Esophagus muscularis mucosa (tissue), 4 donors: ENCODE results near the gene ZNF845. TPM values are rescaled to one million over a fixed set of nuclear protein-coding genes. Genes with fewer than 3 reads are reported as not detected.

Experiments used
- DNase-seq: peaks from one replicate; pipeline ENCODE4 v3.0.0-alpha.2; 2017; ENCODE audit errors: extremely low spot score
- H3K27ac ChIP-seq, 4 donors: fragments of 200-600 bp; sonication (generic); replicated peaks in 1 of 4; 1 replicate in 3 of 4; 2 replicates in 1 of 4; pipeline ENCODE4 v1.5.1; 2016 to 2019; ENCODE audit warnings: mild to moderate bottlenecking in 1 of 4
- H3K27me3 ChIP-seq, 4 donors: fragments of 200-600 bp; sonication (generic); one replicate each; pipeline versions ENCODE4 v1.5.1 to v1.6.0; 2016 to 2019
- H3K36me3 ChIP-seq, 4 donors: fragments of 200-600 bp; sonication (generic); one replicate each; pipeline ENCODE4 v1.5.1; 2016 to 2019
- H3K4me1 ChIP-seq, 4 donors: fragments of 200-600 bp; sonication (generic); one replicate each; pipeline ENCODE4 v1.5.1; 2016 to 2019
- H3K4me3 ChIP-seq, 4 donors: fragments of 200-600 bp; sonication (generic); 1 replicate in 2 of 4; 2 replicates in 2 of 4; pipeline ENCODE4 v1.5.1; 2016 to 2019; ENCODE audit warnings: mild to moderate bottlenecking in 4 of 4, moderate library complexity in 1 of 4
- H3K9me3 ChIP-seq, 4 donors: fragments of 200-600 bp; sonication (generic); 1 replicate in 3 of 4; 2 replicates in 1 of 4; pipeline ENCODE4 v1.5.1; 2016 to 2019
- EP300 ChIP-seq: sonication (generic); formaldehyde crosslinking; IDR thresholded peaks from one replicate; pipeline ENCODE4 v1.6.1; 2017; ENCODE audit warnings: antibody characterized with exemption
- POLR2A ChIP-seq: fragments of 450-650 bp; IDR thresholded peaks from one replicate; pipeline ENCODE4 v1.6.1; 2017; ENCODE audit warnings: antibody characterized with exemption, moderate library complexity, mild to moderate bottlenecking, low read depth
- POLR2AphosphoS5 ChIP-seq, 2 donors: sonication (generic); formaldehyde crosslinking; IDR thresholded peaks; one replicate each; pipeline ENCODE4 v1.6.1; 2017; ENCODE audit warnings: antibody characterized with exemption in 2 of 2
- WGBS: methylation state at CpG from one replicate; pipeline ENCODE4 v1.1.5; 2018; 5-methylcytosine and 5-hydroxymethylcytosine counted together
- intact Hi-C: fragments of 100-400 bp; cut with DNase I; formaldehyde crosslinking; loops from one replicate; pipeline ENCODE4 v1.15.1; 2023
- total RNA-seq, 4 donors: library from RNA; depleted of rRNA; stranded (reverse); fragments of >200 nt; gene quantifications; one replicate each; pipeline versions ENCODE4 v1.1.0 to v1.2.1, GENCODE V29; 2016
- TF ChIP-seq, protein P1 (sequence below), 3 experiments: fragments of 200-600 bp in 2 of 3; fragments of 450-650 bp in 1 of 3; sonication (generic) in 2 of 3; IDR thresholded peaks; one replicate each; pipeline ENCODE4 v1.5.1; 2017 to 2019; ENCODE audit warnings: antibody characterized with exemption in 3 of 3, mild to moderate bottlenecking in 2 of 3, moderate library complexity in 1 of 3

The ZNF845 gene
- total RNA-seq, 4 donors from 2014 or later, result 4.4 to 6.2 (median 5.9) TPM

DNA sequence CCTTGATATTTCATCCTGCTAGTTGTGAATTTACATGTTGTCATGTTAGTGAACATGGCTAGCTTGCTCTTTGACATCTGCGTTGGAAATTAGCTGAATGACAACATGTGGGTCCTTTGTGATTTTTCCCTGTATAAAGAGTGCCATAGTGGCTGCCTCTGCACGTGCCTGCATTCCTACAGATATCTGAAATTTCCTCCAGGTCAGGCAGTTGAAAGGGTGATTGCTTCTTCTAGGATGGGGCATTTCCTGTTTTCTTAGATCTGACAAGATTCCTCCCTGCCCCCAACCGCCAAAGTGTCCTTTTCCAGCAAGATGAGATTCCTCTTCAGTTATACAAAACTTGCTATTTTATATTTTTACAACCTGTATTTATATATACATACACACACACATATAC lies 40.7 kb downstream of the ZNF845 start:
- TF ChIP-seq POLR2A (no peak), EP300 (no peak), POLR2AphosphoS5 (IDR thresholded peaks at IDR 0.05) (no peak)
- TF ChIP-seq, protein P1, sequence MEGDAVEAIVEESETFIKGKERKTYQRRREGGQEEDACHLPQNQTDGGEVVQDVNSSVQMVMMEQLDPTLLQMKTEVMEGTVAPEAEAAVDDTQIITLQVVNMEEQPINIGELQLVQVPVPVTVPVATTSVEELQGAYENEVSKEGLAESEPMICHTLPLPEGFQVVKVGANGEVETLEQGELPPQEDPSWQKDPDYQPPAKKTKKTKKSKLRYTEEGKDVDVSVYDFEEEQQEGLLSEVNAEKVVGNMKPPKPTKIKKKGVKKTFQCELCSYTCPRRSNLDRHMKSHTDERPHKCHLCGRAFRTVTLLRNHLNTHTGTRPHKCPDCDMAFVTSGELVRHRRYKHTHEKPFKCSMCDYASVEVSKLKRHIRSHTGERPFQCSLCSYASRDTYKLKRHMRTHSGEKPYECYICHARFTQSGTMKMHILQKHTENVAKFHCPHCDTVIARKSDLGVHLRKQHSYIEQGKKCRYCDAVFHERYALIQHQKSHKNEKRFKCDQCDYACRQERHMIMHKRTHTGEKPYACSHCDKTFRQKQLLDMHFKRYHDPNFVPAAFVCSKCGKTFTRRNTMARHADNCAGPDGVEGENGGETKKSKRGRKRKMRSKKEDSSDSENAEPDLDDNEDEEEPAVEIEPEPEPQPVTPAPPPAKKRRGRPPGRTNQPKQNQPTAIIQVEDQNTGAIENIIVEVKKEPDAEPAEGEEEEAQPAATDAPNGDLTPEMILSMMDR (IDR thresholded peaks at IDR 0.05), result no peak
- 66% methylated on average over 3 of the region's 3 CpGs for WGBS
- H3K36me3 ChIP-seq, result peaks cover 33 to 73% (median 47%) of the 10 kb centered on the region in 4 donors

GRCh38 chr19:53374743-53375142 lies 41.2 kb downstream of the ZNF845 start:
- Histone ChIP-seq H3K9me3 (no peaks in the 10 kb centered on the region), H3K4me3 (no peak overlapping the region), H3K27me3 (no peaks in the 10 kb centered on the region), H3K4me1 (no peaks in the 10 kb centered on the region), H3K27ac (no peak overlapping the region), H3K36me3 (peaks cover 37 to 77% (median 48%) of the 10 kb centered on the region in 4 donors)
- no peak for DNase-seq
- TF ChIP-seq EP300 (no peak), POLR2AphosphoS5 (IDR thresholded peaks at IDR 0.05) (no peak), POLR2A (no peak)
- TF ChIP-seq, protein P1 (IDR thresholded peaks at IDR 0.05), result no peak
- 100% methylated on average over 1 of the region's 1 CpG for WGBS
- intact Hi-C loops, result no loop called here

More for the DNA sequence above, 40.7 kb downstream of the ZNF845 start:
- H3K9me3 ChIP-seq, result no peaks in the 10 kb centered on the region
- H3K27me3 ChIP-seq, result no peaks in the 10 kb centered on the region
- intact Hi-C loops, result no loop called here
- H3K4me3 ChIP-seq, result no peak overlapping the region
- H3K4me1 ChIP-seq, result no peaks in the 10 kb centered on the region
- no peak overlapping the region for H3K27ac ChIP-seq
- DNase-seq, result no peak

DNA sequence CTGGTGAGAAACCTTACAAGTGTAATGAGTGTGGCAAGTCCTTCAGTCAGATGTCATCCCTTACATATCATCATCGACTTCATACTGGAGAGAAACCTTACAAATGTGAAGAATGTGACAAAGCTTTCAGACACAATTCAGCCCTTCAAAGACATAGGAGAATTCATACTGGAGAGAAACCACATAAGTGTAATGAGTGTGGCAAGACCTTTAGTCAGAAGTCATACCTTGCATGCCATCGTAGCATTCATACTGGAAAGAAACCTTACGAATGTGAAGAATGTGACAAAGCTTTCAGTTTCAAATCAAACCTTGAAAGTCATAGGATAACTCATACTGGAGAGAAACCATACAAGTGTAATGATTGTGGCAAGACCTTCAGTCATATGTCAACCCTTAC lies 47.8 kb downstream of the ZNF845 start:
- intact Hi-C loops, result no loop called here
- no peak for DNase-seq
- H3K36me3 ChIP-seq, result peaks cover 37 to 67% (median 44%) of the 10 kb centered on the region in 4 donors
- H3K4me1 ChIP-seq, result no peaks in the 10 kb centered on the region
- TF ChIP-seq EP300 (no peak), POLR2A (no peak), POLR2AphosphoS5 (IDR thresholded peaks at IDR 0.05) (no peak)
- TF ChIP-seq, protein P1 (IDR thresholded peaks at IDR 0.05), result no peak
- WGBS, result 97% methylated on average over 3 of the region's 3 CpGs
- peaks cover 0 to 9% (median 0%) of the 10 kb centered on the region in 4 donors for H3K9me3 ChIP-seq
- H3K27ac ChIP-seq, result no peak overlapping the region
- H3K4me3 ChIP-seq, result no peak overlapping the region
- no peaks in the 10 kb centered on the region for H3K27me3 ChIP-seq

- intact Hi-C loops, result no loop called here
Measured at GRCh38 chr19:53388168-53388567, 54.6 kb downstream of the ZNF845 start.

More at GRCh38 chr19:53388168-53388567, 54.6 kb downstream of the ZNF845 start:
- peaks cover 0 to 6% (median 0%) of the 10 kb centered on the region in 4 donors for H3K9me3 ChIP-seq
- WGBS, result 39% methylated on average over 3 of the region's 3 CpGs
- H3K27ac ChIP-seq, result no peak overlapping the region
- peaks cover 0 to 10% (median 0%) of the 10 kb centered on the region in 4 donors for H3K36me3 ChIP-seq
- TF ChIP-seq POLR2AphosphoS5 (IDR thresholded peaks at IDR 0.05) (no peak), POLR2A (no peak), EP300 (no peak)
- TF ChIP-seq, protein P1 (IDR thresholded peaks at IDR 0.05), result no peak
- H3K4me3 ChIP-seq, result no peak overlapping the region
- H3K4me1 ChIP-seq, result peaks cover 0 to 4% (median 0%) of the 10 kb centered on the region in 4 donors
- DNase-seq, result no peak
- no peaks in the 10 kb centered on the region for H3K27me3 ChIP-seq
